Mesendoderm (in vitro differentiated cells): ENCODE results near the gene MROH8.

Experiments used
- DNase-seq: peaks from one replicate; pipeline ENCODE4 v3.0.0; 2013
- H2AK5ac ChIP-seq: 2 replicates; pipeline ENCODE4 v1.6.1; 2013; ENCODE audit warnings: low read length, inconsistent platforms
- H2BK120ac ChIP-seq: 2 replicates; pipeline ENCODE4 v1.6.1; 2013; ENCODE audit warnings: low read depth, mild to moderate bottlenecking, low read length, moderate library complexity, mixed read lengths
- H2BK15ac ChIP-seq: replicated peaks from 2 replicates; pipeline ENCODE4 v1.6.1; 2013; ENCODE audit warnings: low read depth, mild to moderate bottlenecking, moderate library complexity
- H2BK5ac ChIP-seq: 2 replicates; pipeline ENCODE4 v1.6.1; 2013; ENCODE audit warnings: low read length, inconsistent platforms
- H3K18ac ChIP-seq: 2 replicates; pipeline ENCODE4 v1.6.1; 2013; ENCODE audit warnings: mild to moderate bottlenecking, low read length, mixed read lengths
- H3K23ac ChIP-seq: one replicate; pipeline ENCODE4 v1.6.1; 2013; ENCODE audit warnings: low read length
- H3K27ac ChIP-seq: 2 replicates; pipeline ENCODE4 v1.5.1; 2013; ENCODE audit warnings: low read depth, mild to moderate bottlenecking, inconsistent platforms, low read length, moderate library complexity
- H3K27me3 ChIP-seq: 2 replicates; pipeline ENCODE4 v1.6.1; 2013; ENCODE audit warnings: low read length, control low read depth, mild to moderate bottlenecking, inconsistent platforms; ENCODE audit not compliant: insufficient read depth, poor library complexity
- H3K36me3 ChIP-seq: 2 replicates; pipeline ENCODE4 v1.6.1; 2013; ENCODE audit warnings: low read length, inconsistent platforms; ENCODE audit not compliant: control insufficient read depth, insufficient read depth
- H3K4ac ChIP-seq: one replicate; pipeline ENCODE4 v1.6.1; 2013; ENCODE audit warnings: low read depth, mild to moderate bottlenecking, low read length, moderate library complexity
- H3K4me1 ChIP-seq: 2 replicates; pipeline ENCODE4 v1.6.1; 2013; ENCODE audit warnings: low read depth, low read length, inconsistent platforms; ENCODE audit not compliant: control insufficient read depth
- H3K4me2 ChIP-seq: 2 replicates; pipeline ENCODE4 v1.6.1; 2013; ENCODE audit warnings: low read length
- H3K4me3 ChIP-seq: 2 replicates; pipeline ENCODE4 v1.5.1; 2013; ENCODE audit warnings: mild to moderate bottlenecking, low read length
- H3K56ac ChIP-seq: one replicate; pipeline ENCODE4 v1.6.1; 2013; ENCODE audit warnings: low read length
- H3K79me1 ChIP-seq: 2 replicates; pipeline ENCODE4 v1.6.1; 2013; ENCODE audit warnings: low read length, inconsistent platforms
- H3K79me2 ChIP-seq: 2 replicates; pipeline ENCODE4 v1.6.1; 2013; ENCODE audit warnings: mild to moderate bottlenecking, low read length; ENCODE audit not compliant: control insufficient read depth, insufficient read depth
- H3K9ac ChIP-seq: 2 replicates; pipeline ENCODE4 v1.6.1; 2013; ENCODE audit warnings: low read length, inconsistent platforms
- H4K5ac ChIP-seq: one replicate; pipeline ENCODE4 v1.6.1; 2013; ENCODE audit warnings: low read length
- H4K8ac ChIP-seq: one replicate; pipeline ENCODE4 v1.6.1; 2013; ENCODE audit warnings: low read depth, mild to moderate bottlenecking, control low read depth, low read length, moderate library complexity
- WGBS: extraction: QIAGEN DNeasy Blood & Tissue Kit; methylation state at CpG from one replicate; pipeline ENCODE4 v1.1.7; 2013; ENCODE audit warnings: low lambda C conversion rate, missing lambda C conversion rate; ENCODE audit not compliant: insufficient coverage; ENCODE audit errors: extremely low coverage; 5-methylcytosine and 5-hydroxymethylcytosine counted together

MROH8 gene

DNA sequence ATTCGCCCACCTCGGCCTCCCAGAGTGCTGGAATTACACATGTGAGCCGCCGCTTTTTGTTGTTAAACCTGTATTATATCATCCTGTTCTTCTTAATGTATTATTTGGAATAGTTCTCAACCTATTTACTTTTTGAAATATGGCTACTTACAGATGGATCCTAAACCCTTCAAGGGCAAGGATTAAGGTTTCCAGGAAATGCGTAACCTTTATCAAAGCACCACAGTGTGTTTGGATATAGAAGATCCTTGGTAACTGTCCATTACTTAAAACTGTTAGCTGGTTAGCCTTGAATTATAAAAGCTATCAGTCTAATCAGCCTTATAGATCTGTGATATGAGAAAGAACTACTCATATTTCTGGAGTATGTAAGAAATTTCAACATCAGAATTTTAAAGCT, 12.5 kb downstream of the MROH8 start:
- no peak for DNase-seq
- no peaks in the 10 kb centered on the region for H3K27me3 ChIP-seq
- H2BK5ac ChIP-seq: no peak overlapping the region
- no peak overlapping the region for H2BK120ac ChIP-seq
- H3K23ac ChIP-seq: no peak overlapping the region
- no CpG with 5 or more reads among the region's 5 CpGs for WGBS
- H3K27ac ChIP-seq: no peak overlapping the region
- H3K4ac ChIP-seq: no peak overlapping the region
- no peak overlapping the region for H2AK5ac ChIP-seq
- no peaks in the 10 kb centered on the region for H3K79me2 ChIP-seq
- H3K18ac ChIP-seq: no peak overlapping the region
- no peaks in the 10 kb centered on the region for H3K79me1 ChIP-seq
- H2BK15ac ChIP-seq: no peak overlapping the region
- no peak overlapping the region for H3K4me2 ChIP-seq
- H3K56ac ChIP-seq: no peak overlapping the region
- H3K36me3 ChIP-seq: no peaks in the 10 kb centered on the region
- H3K4me1 ChIP-seq: no peaks in the 10 kb centered on the region
- no peak overlapping the region for H4K8ac ChIP-seq
- H3K9ac ChIP-seq: no peak overlapping the region
- no peak overlapping the region for H3K4me3 ChIP-seq
- no peak overlapping the region for H4K5ac ChIP-seq

- Histone ChIP-seq H3K27ac (no peak overlapping the region), H3K56ac (no peak overlapping the region), H3K27me3 (no peaks in the 10 kb centered on the region), H3K79me1 (no peaks in the 10 kb centered on the region), H3K18ac (no peak overlapping the region), H3K4me2 (no peak overlapping the region), H3K4me3 (no peak overlapping the region), H2BK120ac (no peak overlapping the region), H2BK15ac (no peak overlapping the region), H4K8ac (no peak overlapping the region), H4K5ac (no peak overlapping the region), H3K4ac (no peak overlapping the region), H3K36me3 (no peaks in the 10 kb centered on the region), H3K4me1 (no peaks in the 10 kb centered on the region), H2AK5ac (no peak overlapping the region), H3K23ac (no peak overlapping the region), H3K9ac (no peak overlapping the region), H3K79me2 (no peaks in the 10 kb centered on the region), H2BK5ac (no peak overlapping the region)
- no CpG with 5 or more reads among the region's 1 CpG for WGBS
- no peak for DNase-seq
These were observed 14.3 kb downstream of the MROH8 start for GRCh38 chr20:37165031-37165430.

- Histone ChIP-seq H3K4ac (no peak overlapping the region), H3K27ac (no peak overlapping the region), H3K79me1 (no peaks in the 10 kb centered on the region), H3K9ac (no peak overlapping the region), H3K56ac (no peak overlapping the region), H2AK5ac (no peak overlapping the region), H3K27me3 (no peaks in the 10 kb centered on the region), H3K36me3 (no peaks in the 10 kb centered on the region), H2BK5ac (no peak overlapping the region), H3K23ac (no peak overlapping the region), H3K4me1 (no peaks in the 10 kb centered on the region), H3K4me3 (no peak overlapping the region), H3K79me2 (no peaks in the 10 kb centered on the region), H3K18ac (no peak overlapping the region), H2BK120ac (no peak overlapping the region), H2BK15ac (no peak overlapping the region), H3K4me2 (no peak overlapping the region), H4K5ac (no peak overlapping the region), H4K8ac (no peak overlapping the region)
- no peak for DNase-seq
- WGBS: no CpG with 5 or more reads among the region's 4 CpGs
These were observed 15.4 kb downstream of the MROH8 start for GRCh38 chr20:37163832-37164554.

GRCh38 chr20:37162646-37163045, 16.7 kb downstream of the MROH8 start:
- H3K18ac ChIP-seq: no peak overlapping the region
- no peaks in the 10 kb centered on the region for H3K79me1 ChIP-seq
- peak; percentile 31 for DNase-seq
- no peaks in the 10 kb centered on the region for H3K36me3 ChIP-seq
- no peak overlapping the region for H3K23ac ChIP-seq
- H2BK120ac ChIP-seq: no peak overlapping the region
- H3K9ac ChIP-seq: no peak overlapping the region
- H2BK5ac ChIP-seq: no peak overlapping the region
- no peak overlapping the region for H3K27ac ChIP-seq
- no peak overlapping the region for H3K4ac ChIP-seq
- WGBS: no CpG with 5 or more reads among the region's 6 CpGs
- no peak overlapping the region for H3K4me2 ChIP-seq
- no peaks in the 10 kb centered on the region for H3K27me3 ChIP-seq
- H3K4me3 ChIP-seq: no peak overlapping the region
- no peak overlapping the region for H2AK5ac ChIP-seq
- no peak overlapping the region for H4K8ac ChIP-seq
- H3K4me1 ChIP-seq: no peaks in the 10 kb centered on the region
- H2BK15ac ChIP-seq: no peak overlapping the region
- no peak overlapping the region for H4K5ac ChIP-seq
- no peak overlapping the region for H3K56ac ChIP-seq
- no peaks in the 10 kb centered on the region for H3K79me2 ChIP-seq

DNA sequence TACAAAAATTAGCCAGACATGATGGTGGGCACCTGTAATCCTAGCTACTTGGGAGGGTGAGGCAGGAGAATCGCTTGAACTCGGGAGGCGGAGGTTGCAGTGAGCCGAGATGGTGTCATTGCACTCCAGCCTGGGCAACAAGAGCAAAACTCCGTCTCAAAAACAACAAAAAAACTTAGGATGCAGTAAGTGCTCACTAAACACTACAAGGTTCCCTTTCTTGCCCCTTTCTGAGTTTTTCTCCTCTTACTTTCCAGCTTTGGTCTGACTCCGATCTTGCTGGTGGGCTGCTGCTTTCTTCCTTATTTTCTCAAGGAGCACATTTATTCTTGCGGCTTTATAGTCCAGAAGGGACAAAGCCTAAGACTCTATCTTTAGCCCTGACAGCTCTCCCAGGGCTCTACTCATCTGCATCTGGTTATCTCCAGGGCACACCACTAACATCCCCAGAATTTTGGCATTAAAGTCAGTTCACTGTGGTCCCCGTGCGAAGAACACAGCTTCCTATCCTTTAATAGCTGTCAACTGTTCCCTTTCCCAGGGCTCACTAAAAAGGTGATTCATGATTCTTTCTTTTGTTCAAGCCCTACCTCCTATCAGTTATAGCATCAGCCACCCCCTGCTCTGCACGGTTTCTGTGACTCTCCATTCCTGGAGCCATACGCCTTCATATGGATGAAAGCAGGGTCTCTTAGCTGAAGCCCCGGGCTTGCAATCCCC, 17.4 kb downstream of the MROH8 start:
- no peak overlapping the region for H3K4ac ChIP-seq
- H3K27ac ChIP-seq: no peak overlapping the region
- no CpG with 5 or more reads among the region's 12 CpGs for WGBS
- H2BK120ac ChIP-seq: no peak overlapping the region
- no peak overlapping the region for H2BK15ac ChIP-seq
- no peaks in the 10 kb centered on the region for H3K36me3 ChIP-seq
- no peaks in the 10 kb centered on the region for H3K4me1 ChIP-seq
- H3K9ac ChIP-seq: no peak overlapping the region
- no peak overlapping the region for H3K18ac ChIP-seq
- no peak overlapping the region for H3K23ac ChIP-seq
- H2BK5ac ChIP-seq: no peak overlapping the region
- no peaks in the 10 kb centered on the region for H3K27me3 ChIP-seq
- no peak overlapping the region for H4K5ac ChIP-seq
- H4K8ac ChIP-seq: no peak overlapping the region
- H2AK5ac ChIP-seq: no peak overlapping the region
- H3K79me1 ChIP-seq: no peaks in the 10 kb centered on the region
- H3K4me3 ChIP-seq: no peak overlapping the region
- peak; percentile 17 for DNase-seq
- H3K4me2 ChIP-seq: no peak overlapping the region
- no peaks in the 10 kb centered on the region for H3K79me2 ChIP-seq
- no peak overlapping the region for H3K56ac ChIP-seq
